Measurements from ENCODE around the gene SENP1.

Gene SENP1

GRCh38 chr12:48068457-48068856 lies 37.4 kb downstream of the SENP1 start:
- WGBS, 2 experiments (ENCODE audit: insufficient coverage in 2 of 2) = 100% methylated on average over 1 to 2 of the region's 2 CpGs
- Histone ChIP-seq H3K27ac (ENCODE audit: low read depth, low read length, severe bottlenecking) (no peak overlapping the region), H3K4me1 (ENCODE audit: control insufficient read depth, insufficient read depth, low read length, poor library complexity, severe bottlenecking) (no peaks in the 10 kb centered on the region), H3K9me3 (ENCODE audit: control insufficient read depth, low read length) (no peaks in the 10 kb centered on the region), H3K36me3 (ENCODE audit: control insufficient read depth, insufficient read depth, low read length) (peaks cover 71% of the 10 kb centered on the region), H3K4me3 (ENCODE audit: extremely low read depth, insufficient read depth, low read length, poor library complexity, severe bottlenecking) (no peak overlapping the region)

GRCh38 chr12:48067250-48067938 lies 38.5 kb downstream of the SENP1 start:
- no peaks in the 10 kb centered on the region for H3K9me3 ChIP-seq (ENCODE audit: control insufficient read depth, low read length)
- H3K4me1 ChIP-seq (ENCODE audit: control insufficient read depth, insufficient read depth, low read length, poor library complexity, severe bottlenecking) = no peaks in the 10 kb centered on the region
- WGBS, 2 experiments (ENCODE audit: insufficient coverage in 2 of 2) = 94 to 100% methylated on average over 2 to 3 of the region's 4 CpGs
- no peak overlapping the region for H3K4me3 ChIP-seq (ENCODE audit: extremely low read depth, insufficient read depth, low read length, poor library complexity, severe bottlenecking)
- H3K27ac ChIP-seq (ENCODE audit: low read depth, low read length, severe bottlenecking) = no peak overlapping the region
- H3K36me3 ChIP-seq (ENCODE audit: control insufficient read depth, insufficient read depth, low read length) = peaks cover 68% of the 10 kb centered on the region

GRCh38 chr12:48065041-48065440 lies 40.8 kb downstream of the SENP1 start:
- Histone ChIP-seq H3K4me3 (ENCODE audit: extremely low read depth, insufficient read depth, low read length, poor library complexity, severe bottlenecking) (no peak overlapping the region), H3K27ac (ENCODE audit: low read depth, low read length, severe bottlenecking) (no peak overlapping the region), H3K36me3 (ENCODE audit: control insufficient read depth, insufficient read depth, low read length) (peaks cover 67% of the 10 kb centered on the region), H3K9me3 (ENCODE audit: control insufficient read depth, low read length) (no peaks in the 10 kb centered on the region), H3K4me1 (ENCODE audit: control insufficient read depth, insufficient read depth, low read length, poor library complexity, severe bottlenecking) (no peaks in the 10 kb centered on the region)
- 100% methylated on average over 3 to 4 of the region's 5 CpGs for WGBS, 2 experiments (ENCODE audit: insufficient coverage in 2 of 2)

GRCh38 chr12:48063530-48063929 lies 42.3 kb downstream of the SENP1 start:
- H3K36me3 ChIP-seq (ENCODE audit: control insufficient read depth, insufficient read depth, low read length) = peaks cover 66% of the 10 kb centered on the region
- H3K4me3 ChIP-seq (ENCODE audit: extremely low read depth, insufficient read depth, low read length, poor library complexity, severe bottlenecking) = no peak overlapping the region

GRCh38 chr12:48061938-48062719 lies 43.8 kb downstream of the SENP1 start:
- Histone ChIP-seq H3K36me3 (ENCODE audit: control insufficient read depth, insufficient read depth, low read length) (peaks cover 66% of the 10 kb centered on the region), H3K27ac (ENCODE audit: low read depth, low read length, severe bottlenecking) (no peak overlapping the region), H3K9me3 (ENCODE audit: control insufficient read depth, low read length) (peaks cover 12% of the 10 kb centered on the region), H3K4me3 (ENCODE audit: extremely low read depth, insufficient read depth, low read length, poor library complexity, severe bottlenecking) (no peak overlapping the region), H3K4me1 (ENCODE audit: control insufficient read depth, insufficient read depth, low read length, poor library complexity, severe bottlenecking) (no peaks in the 10 kb centered on the region)
- WGBS, 2 experiments (ENCODE audit: insufficient coverage in 2 of 2) = no CpG with 5 or more reads among the region's 1 CpG

More at GRCh38 chr12:48063530-48063929, 42.3 kb downstream of the SENP1 start:
- peaks cover 11% of the 10 kb centered on the region for H3K9me3 ChIP-seq (ENCODE audit: control insufficient read depth, low read length)
- WGBS, 2 experiments (ENCODE audit: insufficient coverage in 2 of 2) = 97 to 100% methylated on average over 4 to 5 of the region's 6 CpGs
- H3K4me1 ChIP-seq (ENCODE audit: control insufficient read depth, insufficient read depth, low read length, poor library complexity, severe bottlenecking) = no peaks in the 10 kb centered on the region
- H3K27ac ChIP-seq (ENCODE audit: low read depth, low read length, severe bottlenecking) = no peak overlapping the region

- WGBS, 2 experiments (ENCODE audit: insufficient coverage in 2 of 2) = 87 to 94% methylated on average over 2 of the region's 2 CpGs
- peaks cover 58% of the 10 kb centered on the region for H3K36me3 ChIP-seq (ENCODE audit: control insufficient read depth, insufficient read depth, low read length)
Measured at GRCh38 chr12:48060474-48060873, 45.4 kb downstream of the SENP1 start.

GRCh38 chr12:48058771-48059170 lies 47.1 kb downstream of the SENP1 start:
- H3K36me3 ChIP-seq (ENCODE audit: control insufficient read depth, insufficient read depth, low read length) = peaks cover 46% of the 10 kb centered on the region
- 90 to 100% methylated on average over 1 to 2 of the region's 5 CpGs for WGBS, 2 experiments (ENCODE audit: insufficient coverage in 2 of 2)

More at GRCh38 chr12:48060474-48060873, 45.4 kb downstream of the SENP1 start:
- Histone ChIP-seq H3K9me3 (ENCODE audit: control insufficient read depth, low read length) (peaks cover 12% of the 10 kb centered on the region), H3K4me1 (ENCODE audit: control insufficient read depth, insufficient read depth, low read length, poor library complexity, severe bottlenecking) (no peaks in the 10 kb centered on the region), H3K4me3 (ENCODE audit: extremely low read depth, insufficient read depth, low read length, poor library complexity, severe bottlenecking) (no peak overlapping the region), H3K27ac (ENCODE audit: low read depth, low read length, severe bottlenecking) (no peak overlapping the region)

GRCh38 chr12:48054955-48055821 lies 50.7 kb downstream of the SENP1 start:
- Histone ChIP-seq H3K36me3 (ENCODE audit: control insufficient read depth, insufficient read depth, low read length) (peaks cover 25% of the 10 kb centered on the region), H3K9me3 (ENCODE audit: control insufficient read depth, low read length) (peaks cover 12% of the 10 kb centered on the region), H3K4me1 (ENCODE audit: control insufficient read depth, insufficient read depth, low read length, poor library complexity, severe bottlenecking) (no peaks in the 10 kb centered on the region), H3K27ac (ENCODE audit: low read depth, low read length, severe bottlenecking) (no peak overlapping the region), H3K4me3 (ENCODE audit: extremely low read depth, insufficient read depth, low read length, poor library complexity, severe bottlenecking) (no peak overlapping the region)
- WGBS, 2 experiments (ENCODE audit: insufficient coverage in 2 of 2) = 96 to 99% methylated on average over 9 to 10 of the region's 12 CpGs

More at GRCh38 chr12:48058771-48059170, 47.1 kb downstream of the SENP1 start:
- no peaks in the 10 kb centered on the region for H3K4me1 ChIP-seq (ENCODE audit: control insufficient read depth, insufficient read depth, low read length, poor library complexity, severe bottlenecking)
- no peak overlapping the region for H3K27ac ChIP-seq (ENCODE audit: low read depth, low read length, severe bottlenecking)
- no peak overlapping the region for H3K4me3 ChIP-seq (ENCODE audit: extremely low read depth, insufficient read depth, low read length, poor library complexity, severe bottlenecking)
- H3K9me3 ChIP-seq (ENCODE audit: control insufficient read depth, low read length) = peaks cover 12% of the 10 kb centered on the region

GRCh38 chr12:48053883-48054282 lies 52.0 kb downstream of the SENP1 start:
- Histone ChIP-seq H3K36me3 (ENCODE audit: control insufficient read depth, insufficient read depth, low read length) (peaks cover 15% of the 10 kb centered on the region), H3K27ac (ENCODE audit: low read depth, low read length, severe bottlenecking) (no peak overlapping the region), H3K9me3 (ENCODE audit: control insufficient read depth, low read length) (peaks cover 5% of the 10 kb centered on the region), H3K4me1 (ENCODE audit: control insufficient read depth, insufficient read depth, low read length, poor library complexity, severe bottlenecking) (no peaks in the 10 kb centered on the region), H3K4me3 (ENCODE audit: extremely low read depth, insufficient read depth, low read length, poor library complexity, severe bottlenecking) (no peak overlapping the region)
- 67 to 100% methylated on average over 1 of the region's 4 CpGs for WGBS, 2 experiments (ENCODE audit: insufficient coverage in 2 of 2)

GRCh38 chr12:48053122-48053521 lies 52.8 kb downstream of the SENP1 start:
- H3K27ac ChIP-seq (ENCODE audit: low read depth, low read length, severe bottlenecking) = no peak overlapping the region
- H3K36me3 ChIP-seq (ENCODE audit: control insufficient read depth, insufficient read depth, low read length) = peaks cover 11% of the 10 kb centered on the region
- no peaks in the 10 kb centered on the region for H3K4me1 ChIP-seq (ENCODE audit: control insufficient read depth, insufficient read depth, low read length, poor library complexity, severe bottlenecking)
- H3K4me3 ChIP-seq (ENCODE audit: extremely low read depth, insufficient read depth, low read length, poor library complexity, severe bottlenecking) = no peak overlapping the region
- WGBS, 2 experiments (ENCODE audit: insufficient coverage in 2 of 2) = 100% methylated on average over 1 of the region's 3 CpGs
- no peaks in the 10 kb centered on the region for H3K9me3 ChIP-seq (ENCODE audit: control insufficient read depth, low read length)
